ENCODE results near the gene SQSTM1.

The SQSTM1 gene

GRCh38 chr5:179862296-179862695 lies 41.6 kb downstream of the SQSTM1 start:
- H3K4me3 ChIP-seq (ENCODE audit: low read depth, low read length): no peak overlapping the region
- TF ChIP-seq, protein P1, sequence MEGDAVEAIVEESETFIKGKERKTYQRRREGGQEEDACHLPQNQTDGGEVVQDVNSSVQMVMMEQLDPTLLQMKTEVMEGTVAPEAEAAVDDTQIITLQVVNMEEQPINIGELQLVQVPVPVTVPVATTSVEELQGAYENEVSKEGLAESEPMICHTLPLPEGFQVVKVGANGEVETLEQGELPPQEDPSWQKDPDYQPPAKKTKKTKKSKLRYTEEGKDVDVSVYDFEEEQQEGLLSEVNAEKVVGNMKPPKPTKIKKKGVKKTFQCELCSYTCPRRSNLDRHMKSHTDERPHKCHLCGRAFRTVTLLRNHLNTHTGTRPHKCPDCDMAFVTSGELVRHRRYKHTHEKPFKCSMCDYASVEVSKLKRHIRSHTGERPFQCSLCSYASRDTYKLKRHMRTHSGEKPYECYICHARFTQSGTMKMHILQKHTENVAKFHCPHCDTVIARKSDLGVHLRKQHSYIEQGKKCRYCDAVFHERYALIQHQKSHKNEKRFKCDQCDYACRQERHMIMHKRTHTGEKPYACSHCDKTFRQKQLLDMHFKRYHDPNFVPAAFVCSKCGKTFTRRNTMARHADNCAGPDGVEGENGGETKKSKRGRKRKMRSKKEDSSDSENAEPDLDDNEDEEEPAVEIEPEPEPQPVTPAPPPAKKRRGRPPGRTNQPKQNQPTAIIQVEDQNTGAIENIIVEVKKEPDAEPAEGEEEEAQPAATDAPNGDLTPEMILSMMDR (IDR thresholded peaks at IDR 0.05; ENCODE audit: insufficient read depth, low read length, missing control alignments): no peak
- CTCF ChIA-PET: interaction anchor here (1.1 to 1.3 kb wide), 2 partner anchors 9 to 30 kb away, joined by 3 to 6 read pairs; no protein-coding TSS in a partner anchor
- no peak for DNase-seq (ENCODE audit: low read depth, low spot score)
- POLR2A ChIA-PET: interaction anchor here (1.0 kb wide), 1 partner anchor 8 kb away, joined by 3 read pairs; no protein-coding TSS in a partner anchor

DNA sequence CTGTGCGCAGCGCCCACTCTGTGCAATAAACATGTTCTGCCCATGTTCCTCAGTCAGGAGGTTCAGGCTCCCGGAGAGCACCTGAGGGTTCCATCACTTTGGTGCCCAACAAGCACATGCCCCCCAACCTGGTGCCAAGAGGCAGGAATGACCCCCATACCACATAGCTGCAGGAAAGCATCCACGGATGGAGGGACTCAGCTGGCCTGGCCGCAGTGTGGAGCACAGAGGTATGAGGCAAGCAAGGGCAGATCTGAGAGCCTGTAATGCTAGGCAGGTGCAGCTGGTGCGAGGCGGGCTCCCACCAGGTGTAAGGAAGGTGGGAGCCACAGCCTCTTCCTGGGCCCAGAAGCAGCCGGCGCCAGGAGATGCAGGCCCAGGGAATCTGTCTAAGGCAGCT lies 42.2 kb downstream of the SQSTM1 start:
- ChIA-PET CTCF (interaction anchor here (1.3 kb wide), 1 partner anchor 8 kb away, joined by 6 read pairs; no protein-coding TSS in a partner anchor), POLR2A (no interaction called here)
- DNase-seq (ENCODE audit: low read depth, low spot score): no peak
- no peak overlapping the region for H3K4me3 ChIP-seq (ENCODE audit: low read depth, low read length)
- TF ChIP-seq, protein P1 (IDR thresholded peaks at IDR 0.05; ENCODE audit: insufficient read depth, low read length, missing control alignments): no peak

DNA sequence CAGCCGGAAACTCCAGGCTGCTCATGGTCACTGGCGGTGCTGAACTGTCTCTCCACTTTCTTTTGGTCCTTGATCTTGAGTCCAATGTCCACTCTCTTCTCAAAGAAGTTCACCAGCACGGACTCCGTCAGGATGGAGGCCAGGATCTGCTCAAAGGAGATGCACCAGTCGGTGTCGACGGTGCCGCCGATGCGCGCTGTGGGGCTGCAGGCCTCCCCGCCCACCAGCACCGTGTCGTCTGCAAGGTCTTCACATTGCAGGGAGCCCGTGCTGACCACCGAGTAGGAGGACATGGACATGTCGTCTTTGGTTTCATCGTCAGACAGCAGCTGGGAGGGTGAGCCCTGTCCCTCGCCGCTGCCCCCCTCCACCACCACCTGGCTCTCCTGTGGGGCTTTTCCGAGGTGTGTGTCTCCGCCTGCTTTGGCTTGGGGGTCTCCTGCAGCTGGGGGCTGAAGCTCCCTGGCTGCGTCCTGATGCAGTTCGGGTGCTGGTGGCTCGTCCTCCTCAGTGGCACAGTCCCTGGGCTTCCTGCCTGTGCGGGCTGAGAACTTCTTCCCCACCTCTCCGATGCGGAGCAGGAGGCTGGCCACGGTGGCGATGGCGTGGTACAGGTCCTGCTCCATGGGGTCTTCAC lies 42.9 kb downstream of the SQSTM1 start:
- TF ChIP-seq, protein P1 (IDR thresholded peaks at IDR 0.05; ENCODE audit: insufficient read depth, low read length, missing control alignments): no peak
- ChIA-PET CTCF (no interaction called here), POLR2A (no interaction called here)
- no peak overlapping the region for H3K4me3 ChIP-seq (ENCODE audit: low read depth, low read length)
- no peak for DNase-seq (ENCODE audit: low read depth, low spot score)

- no peak overlapping the region for H3K4me3 ChIP-seq (ENCODE audit: low read depth, low read length)
- POLR2A ChIA-PET: no interaction called here
- CTCF ChIA-PET: no interaction called here
- TF ChIP-seq, protein P1 (IDR thresholded peaks at IDR 0.05; ENCODE audit: insufficient read depth, low read length, missing control alignments): no peak
- DNase-seq (ENCODE audit: low read depth, low spot score): no peak
Measured at GRCh38 chr5:179864686-179865085, 44.0 kb downstream of the SQSTM1 start.

DNA sequence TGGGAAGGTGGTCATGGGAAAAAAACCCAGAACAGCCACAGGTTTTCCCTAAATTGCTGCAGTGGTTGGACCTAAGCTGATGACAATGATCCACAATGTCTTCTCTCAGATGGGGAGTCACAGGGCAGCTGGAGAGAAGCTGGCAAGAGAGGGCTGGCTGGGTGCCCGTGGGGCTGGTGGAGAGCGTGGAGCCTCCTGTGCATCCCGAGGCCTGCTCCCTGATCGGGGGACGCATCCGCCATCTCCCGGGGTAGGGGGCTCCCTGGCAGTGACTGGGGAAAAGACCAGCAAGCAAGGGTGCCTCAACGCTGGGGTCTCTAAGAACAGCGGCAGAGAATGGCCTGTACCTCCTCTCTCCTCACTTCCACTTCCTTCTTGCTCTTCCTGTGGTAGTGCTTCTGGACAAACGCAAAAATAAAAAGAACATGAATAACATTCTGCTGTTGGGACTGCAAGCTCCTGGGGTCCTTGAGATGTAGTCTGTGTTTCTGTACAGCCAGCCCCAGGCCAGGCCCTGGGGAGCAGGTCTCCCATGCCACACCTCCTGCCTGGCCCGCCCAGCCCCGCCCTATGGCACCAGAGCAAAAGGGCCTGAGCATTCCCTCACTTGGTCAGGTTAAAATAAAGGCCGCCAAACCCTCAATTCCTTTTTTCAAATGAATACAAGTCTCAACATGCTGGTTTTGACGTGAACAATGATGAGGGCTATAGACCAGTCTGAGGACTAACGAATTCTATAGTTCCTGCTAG lies 45.0 kb downstream of the SQSTM1 start:
- TF ChIP-seq, protein P1 (IDR thresholded peaks at IDR 0.05; ENCODE audit: insufficient read depth, low read length, missing control alignments): no peak
- H3K4me3 ChIP-seq (ENCODE audit: low read depth, low read length): no peak overlapping the region
- DNase-seq (ENCODE audit: low read depth, low spot score): no peak
- ChIA-PET CTCF (no interaction called here), POLR2A (interaction anchor here (0.9 kb wide), 1 partner anchor 33 kb away, joined by 3 read pairs; no protein-coding TSS in a partner anchor)

Measured in AG04449 (cell line).